Thoracic aorta (tissue), 2 donors: ENCODE results near the gene TMEM219. TPM values are rescaled to one million over a fixed set of nuclear protein-coding genes. Genes with fewer than 3 reads are reported as not detected.

Experiments used
- ATAC-seq: fragments of 150-250 bp; one replicate; pipeline ENCODE4 v1.8.0; 2017; ENCODE audit warnings: low read depth; ENCODE audit not compliant: insufficient number of reproducible peaks, low FRiP score
- DNase-seq: peaks from one replicate; pipeline ENCODE4 v3.0.0-alpha.2; 2020; ENCODE audit warnings: low spot score
- H3K27ac ChIP-seq, 2 donors: fragments of 200-600 bp; sonication (generic); 1 replicate in 1 of 2; 2 replicates in 1 of 2; pipeline ENCODE4 v1.5.1; 2016; ENCODE audit warnings: mild to moderate bottlenecking in 2 of 2, moderate library complexity in 2 of 2
- H3K27me3 ChIP-seq: fragments of 200-600 bp; sonication (generic); replicated peaks from 2 replicates; pipeline ENCODE4 v1.6.0; 2016; ENCODE audit warnings: mild to moderate bottlenecking; ENCODE audit not compliant: insufficient read depth
- H3K36me3 ChIP-seq: fragments of 200-600 bp; sonication (generic); one replicate; pipeline ENCODE4 v1.5.1; 2016
- H3K4me1 ChIP-seq, 2 donors: fragments of 200-600 bp; sonication (generic); 1 replicate in 1 of 2; 2 replicates in 1 of 2; pipeline versions ENCODE4 v1.5.1 to v1.6.0; 2016; ENCODE audit warnings: low read depth in 2 of 2, mild to moderate bottlenecking in 1 of 2; ENCODE audit not compliant: control insufficient read depth in 1 of 2
- H3K4me3 ChIP-seq: fragments of 200-600 bp; sonication (generic); 2 replicates; pipeline ENCODE4 v1.5.1; 2016; ENCODE audit warnings: mild to moderate bottlenecking
- H3K9me3 ChIP-seq: fragments of 200-600 bp; sonication (generic); 2 replicates; pipeline ENCODE4 v1.5.1; 2016
- total RNA-seq, 2 donors: library from RNA; depleted of rRNA; stranded (reverse); fragments of >200 nt; gene quantifications; one replicate each; pipeline versions ENCODE4 v1.1.0 to v1.2.3, GENCODE V29; 2016
- TF ChIP-seq, protein P1 (sequence below): fragments of 200-600 bp; sonication (generic); IDR thresholded peaks from one replicate; pipeline ENCODE4 v1.5.1; 2019; ENCODE audit warnings: antibody characterized with exemption

TMEM219 gene, protein sequence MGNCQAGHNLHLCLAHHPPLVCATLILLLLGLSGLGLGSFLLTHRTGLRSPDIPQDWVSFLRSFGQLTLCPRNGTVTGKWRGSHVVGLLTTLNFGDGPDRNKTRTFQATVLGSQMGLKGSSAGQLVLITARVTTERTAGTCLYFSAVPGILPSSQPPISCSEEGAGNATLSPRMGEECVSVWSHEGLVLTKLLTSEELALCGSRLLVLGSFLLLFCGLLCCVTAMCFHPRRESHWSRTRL
- total RNA-seq: 100 to 1,000 TPM in 1 of 2 donors, 10 to 100 TPM in 1; 79.7 to 161 TPM

GRCh38 chr16:29961479-29962343, at the start of gene TMEM219:
Gene TMEM219 (plus strand): TSS chr16:29962079. CDS start chr16:29963144, 1,065 bp downstream.
- peak; percentile 55 for DNase-seq
- H3K4me1 ChIP-seq: peaks cover 3 to 17% of the 10 kb centered on the region in 2 donors
- no peaks in the 10 kb centered on the region for H3K36me3 ChIP-seq
- H3K27me3 ChIP-seq: no peaks in the 10 kb centered on the region
- ATAC-seq: peak; percentile 87
- no peaks in the 10 kb centered on the region for H3K9me3 ChIP-seq
- H3K4me3 ChIP-seq: peak within 1 kb of the TSS; percentile 71
- H3K27ac ChIP-seq: peak within 1 kb of the TSS; percentile 83 to 93
- TF ChIP-seq, protein P1, sequence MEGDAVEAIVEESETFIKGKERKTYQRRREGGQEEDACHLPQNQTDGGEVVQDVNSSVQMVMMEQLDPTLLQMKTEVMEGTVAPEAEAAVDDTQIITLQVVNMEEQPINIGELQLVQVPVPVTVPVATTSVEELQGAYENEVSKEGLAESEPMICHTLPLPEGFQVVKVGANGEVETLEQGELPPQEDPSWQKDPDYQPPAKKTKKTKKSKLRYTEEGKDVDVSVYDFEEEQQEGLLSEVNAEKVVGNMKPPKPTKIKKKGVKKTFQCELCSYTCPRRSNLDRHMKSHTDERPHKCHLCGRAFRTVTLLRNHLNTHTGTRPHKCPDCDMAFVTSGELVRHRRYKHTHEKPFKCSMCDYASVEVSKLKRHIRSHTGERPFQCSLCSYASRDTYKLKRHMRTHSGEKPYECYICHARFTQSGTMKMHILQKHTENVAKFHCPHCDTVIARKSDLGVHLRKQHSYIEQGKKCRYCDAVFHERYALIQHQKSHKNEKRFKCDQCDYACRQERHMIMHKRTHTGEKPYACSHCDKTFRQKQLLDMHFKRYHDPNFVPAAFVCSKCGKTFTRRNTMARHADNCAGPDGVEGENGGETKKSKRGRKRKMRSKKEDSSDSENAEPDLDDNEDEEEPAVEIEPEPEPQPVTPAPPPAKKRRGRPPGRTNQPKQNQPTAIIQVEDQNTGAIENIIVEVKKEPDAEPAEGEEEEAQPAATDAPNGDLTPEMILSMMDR: peak; percentile 66

DNA sequence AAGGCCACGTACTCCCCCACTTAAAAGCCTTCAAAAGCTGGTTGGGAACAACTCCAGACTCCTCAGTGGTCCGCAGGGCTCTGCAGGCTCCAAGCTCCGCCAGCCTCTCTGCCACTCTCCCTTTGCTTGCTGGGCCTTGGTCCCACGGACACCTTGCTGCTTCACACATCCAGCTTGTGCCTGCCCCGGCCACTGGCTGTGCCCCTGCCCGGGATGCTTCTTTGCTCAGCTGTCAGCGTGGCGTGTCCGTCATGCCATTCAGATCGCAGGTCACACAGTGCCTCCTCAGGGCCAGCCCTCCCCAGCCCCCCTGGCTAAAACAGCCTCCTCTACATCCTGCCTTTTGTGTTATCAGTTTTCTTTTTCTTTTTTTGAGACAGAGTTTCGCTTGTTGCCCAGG, 49.8 kb upstream of the TMEM219 start:
- H3K27ac ChIP-seq: no peak overlapping the region
- no peaks in the 10 kb centered on the region for H3K9me3 ChIP-seq
- ATAC-seq: no peak
- peaks cover 8% of the 10 kb centered on the region for H3K36me3 ChIP-seq
- no peak overlapping the region for H3K4me3 ChIP-seq
- H3K4me1 ChIP-seq: no peaks in the 10 kb centered on the region
- no peak for DNase-seq
- TF ChIP-seq, protein P1: no peak
- H3K27me3 ChIP-seq: no peaks in the 10 kb centered on the region

- ATAC-seq (no peak), DNase-seq (no peak)
- TF ChIP-seq, protein P1: no peak
Observed at GRCh38 chr16:29913514-29913913, 48.4 kb upstream of the TMEM219 start.

GRCh38 chr16:29915590-29916247, 46.2 kb upstream of the TMEM219 start:
- H3K4me1 ChIP-seq: no peaks in the 10 kb centered on the region
- ATAC-seq (no peak), DNase-seq (no peak)
- H3K27me3 ChIP-seq: no peaks in the 10 kb centered on the region
- H3K9me3 ChIP-seq: no peaks in the 10 kb centered on the region
- H3K4me3 ChIP-seq: no peak overlapping the region
- H3K27ac ChIP-seq: no peak overlapping the region
- TF ChIP-seq, protein P1: no peak
- peaks cover 11% of the 10 kb centered on the region for H3K36me3 ChIP-seq

More at GRCh38 chr16:29913514-29913913, 48.4 kb upstream of the TMEM219 start:
- no peak overlapping the region for H3K27ac ChIP-seq
- no peaks in the 10 kb centered on the region for H3K9me3 ChIP-seq
- H3K4me1 ChIP-seq: no peaks in the 10 kb centered on the region
- peaks cover 11% of the 10 kb centered on the region for H3K36me3 ChIP-seq
- H3K27me3 ChIP-seq: no peaks in the 10 kb centered on the region
- H3K4me3 ChIP-seq: no peak overlapping the region

- TF ChIP-seq, protein P1: no peak
- no peaks in the 10 kb centered on the region for H3K4me1 ChIP-seq
- no peaks in the 10 kb centered on the region for H3K9me3 ChIP-seq
- DNase-seq (no peak), ATAC-seq (no peak)
- H3K27ac ChIP-seq: no peak overlapping the region
- H3K4me3 ChIP-seq: no peak overlapping the region
- no peaks in the 10 kb centered on the region for H3K27me3 ChIP-seq
- peaks cover 14% of the 10 kb centered on the region for H3K36me3 ChIP-seq
Observed at GRCh38 chr16:29916979-29917378, 44.9 kb upstream of the TMEM219 start.
